Astrocyte (in vitro differentiated cells and primary cell): ENCODE measurements around the gene EPHB2.
"Not testable (repeated sequence)": the region's sequence is repeated elsewhere in the genome, so short reads cannot be mapped to it uniquely, and the experiment has no call there.

Experiments
- CTCF ChIP-seq: IDR thresholded peaks from 2 replicates; pipeline ENCODE4 v1.5.1; 2011; ENCODE audit warnings: low read depth, mild to moderate bottlenecking, inconsistent platforms, low read length, moderate library complexity; ENCODE audit not compliant: insufficient read depth
- EZH2 ChIP-seq: IDR thresholded peaks from 2 replicates; pipeline ENCODE4 v1.6.1; 2012; ENCODE audit warnings: mild to moderate bottlenecking, low read length, inconsistent platforms; ENCODE audit not compliant: insufficient read depth

DNA sequence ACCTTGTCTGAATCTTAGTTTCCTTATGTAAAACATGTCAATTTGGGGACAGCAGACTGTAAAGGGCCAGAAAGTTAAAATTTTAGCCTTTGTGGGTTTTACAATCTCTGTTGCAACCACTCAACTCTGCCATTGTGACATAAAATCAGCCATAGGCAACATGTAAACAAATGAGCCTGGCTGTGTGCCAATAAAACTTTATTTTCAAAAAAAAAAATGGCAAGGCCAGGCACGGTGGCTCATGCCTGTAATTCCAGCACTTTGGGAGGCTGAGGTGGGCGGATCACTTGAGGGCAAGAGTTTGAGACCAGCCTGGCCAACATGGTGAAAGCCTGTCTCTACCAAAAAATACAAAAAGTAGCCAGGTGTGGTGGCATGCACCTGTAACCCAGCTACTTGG, 123.8 kb downstream of the EPHB2 start:
- not testable (repeated sequence) for TF ChIP-seq EZH2, CTCF
